Breast epithelium (tissue), 4 donors: ENCODE results near the gene SDCBP2. TPM values are rescaled to one million over a fixed set of nuclear protein-coding genes. Genes with fewer than 3 reads are reported as not detected.
"Not testable (repeated sequence)": the region's sequence is repeated elsewhere in the genome, so short reads cannot be mapped to it uniquely, and the experiment has no call there.

Experiments used
- DNase-seq, 2 donors: peaks; one replicate each; pipeline ENCODE4 v3.0.0-alpha.2; 2019; ENCODE audit warnings: low spot score in 2 of 2
- H3K27ac ChIP-seq, 2 donors: fragments of 200-600 bp; sonication (generic) in 1 of 2; one replicate each; pipeline ENCODE4 v1.5.1; 2016 to 2019; ENCODE audit warnings: mild to moderate bottlenecking in 1 of 2
- H3K27me3 ChIP-seq, 2 donors: fragments of 200-600 bp; sonication (generic) in 1 of 2; one replicate each; pipeline versions ENCODE4 v1.5.1 to v1.6.0; 2017 to 2019; ENCODE audit warnings: control low read depth in 1 of 2, mild to moderate bottlenecking in 1 of 2
- H3K36me3 ChIP-seq: fragments of 200-600 bp; one replicate; pipeline ENCODE4 v1.5.1; 2019
- H3K4me1 ChIP-seq, 2 donors: fragments of 200-600 bp; sonication (generic); one replicate each; pipeline ENCODE4 v1.5.1; 2016 to 2019; ENCODE audit warnings: control low read depth in 1 of 2
- H3K4me3 ChIP-seq, 3 donors: fragments of 200-600 bp; sonication (generic); 1 replicate in 2 of 3; 2 replicates in 1 of 3; pipeline ENCODE4 v1.5.1; 2016 to 2019; ENCODE audit warnings: mild to moderate bottlenecking in 3 of 3, moderate library complexity in 2 of 3
- H3K9me3 ChIP-seq, 2 donors: fragments of 200-600 bp; sonication (generic) in 1 of 2; one replicate each; pipeline ENCODE4 v1.5.1; 2016 to 2019; ENCODE audit warnings: control low read depth in 1 of 2
- POLR2A ChIP-seq: fragments of 450-650 bp; IDR thresholded peaks from one replicate; pipeline ENCODE4 v1.6.1; 2016; ENCODE audit warnings: antibody characterized with exemption, mild to moderate bottlenecking, moderate library complexity
- POLR2AphosphoS5 ChIP-seq, 3 donors: sonication (generic); formaldehyde crosslinking; IDR thresholded peaks; one replicate each; pipeline ENCODE4 v1.6.1; 2017; ENCODE audit warnings: antibody characterized with exemption in 3 of 3
- intact Hi-C: fragments of 100-400 bp; cut with DNase I; formaldehyde crosslinking; loops from one replicate; pipeline ENCODE4 v1.15.1; 2023; ENCODE audit warnings: low total_unique reads
- total RNA-seq, 3 donors: library from RNA; depleted of rRNA; stranded (reverse); fragments of >200 nt; gene quantifications; one replicate each; pipeline ENCODE4 v1.1.0, GENCODE V29; 2016
- TF ChIP-seq, protein P1 (sequence below), 3 donors: fragments of 450-650 bp; IDR thresholded peaks; one replicate each; pipeline ENCODE4 v1.5.1; 2016 to 2017; ENCODE audit warnings: antibody characterized with exemption in 3 of 3, mild to moderate bottlenecking in 3 of 3, moderate library complexity in 3 of 3

The SDCBP2 gene
- total RNA-seq, 3 donors from 2014 or later = 5.0 to 10.8 (median 9.8) TPM

GRCh38 chr20:1345756-1346093 lies 16.8 kb upstream of the SDCBP2 start:
- Histone ChIP-seq H3K27me3 (no peaks in the 10 kb centered on the region), H3K27ac (no peak overlapping the region), H3K36me3 (no peaks in the 10 kb centered on the region), H3K9me3 (peaks cover 0 to 24% of the 10 kb centered on the region in 2 donors), H3K4me3 (no peak overlapping the region), H3K4me1 (no peaks in the 10 kb centered on the region)
- TF ChIP-seq POLR2AphosphoS5 (IDR thresholded peaks at IDR 0.05) = no peak
- TF ChIP-seq, protein P1, sequence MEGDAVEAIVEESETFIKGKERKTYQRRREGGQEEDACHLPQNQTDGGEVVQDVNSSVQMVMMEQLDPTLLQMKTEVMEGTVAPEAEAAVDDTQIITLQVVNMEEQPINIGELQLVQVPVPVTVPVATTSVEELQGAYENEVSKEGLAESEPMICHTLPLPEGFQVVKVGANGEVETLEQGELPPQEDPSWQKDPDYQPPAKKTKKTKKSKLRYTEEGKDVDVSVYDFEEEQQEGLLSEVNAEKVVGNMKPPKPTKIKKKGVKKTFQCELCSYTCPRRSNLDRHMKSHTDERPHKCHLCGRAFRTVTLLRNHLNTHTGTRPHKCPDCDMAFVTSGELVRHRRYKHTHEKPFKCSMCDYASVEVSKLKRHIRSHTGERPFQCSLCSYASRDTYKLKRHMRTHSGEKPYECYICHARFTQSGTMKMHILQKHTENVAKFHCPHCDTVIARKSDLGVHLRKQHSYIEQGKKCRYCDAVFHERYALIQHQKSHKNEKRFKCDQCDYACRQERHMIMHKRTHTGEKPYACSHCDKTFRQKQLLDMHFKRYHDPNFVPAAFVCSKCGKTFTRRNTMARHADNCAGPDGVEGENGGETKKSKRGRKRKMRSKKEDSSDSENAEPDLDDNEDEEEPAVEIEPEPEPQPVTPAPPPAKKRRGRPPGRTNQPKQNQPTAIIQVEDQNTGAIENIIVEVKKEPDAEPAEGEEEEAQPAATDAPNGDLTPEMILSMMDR (IDR thresholded peaks at IDR 0.05) = no peak
- TF ChIP-seq POLR2A = no peak
- intact Hi-C loops = no loop called here
- no peak for DNase-seq

- intact Hi-C loops = no loop called here
- Histone ChIP-seq H3K4me1 (no peaks in the 10 kb centered on the region), H3K36me3 (no peaks in the 10 kb centered on the region), H3K27me3 (no peaks in the 10 kb centered on the region), H3K9me3 (peaks cover 0 to 24% of the 10 kb centered on the region in 2 donors), H3K4me3 (no peak overlapping the region), H3K27ac (no peak overlapping the region)
- DNase-seq = no peak
- TF ChIP-seq POLR2A (no peak), POLR2AphosphoS5 (IDR thresholded peaks at IDR 0.05) (no peak)
- TF ChIP-seq, protein P1 (IDR thresholded peaks at IDR 0.05) = no peak
Observed at GRCh38 chr20:1345030-1345755, 16.3 kb upstream of the SDCBP2 start.

DNA sequence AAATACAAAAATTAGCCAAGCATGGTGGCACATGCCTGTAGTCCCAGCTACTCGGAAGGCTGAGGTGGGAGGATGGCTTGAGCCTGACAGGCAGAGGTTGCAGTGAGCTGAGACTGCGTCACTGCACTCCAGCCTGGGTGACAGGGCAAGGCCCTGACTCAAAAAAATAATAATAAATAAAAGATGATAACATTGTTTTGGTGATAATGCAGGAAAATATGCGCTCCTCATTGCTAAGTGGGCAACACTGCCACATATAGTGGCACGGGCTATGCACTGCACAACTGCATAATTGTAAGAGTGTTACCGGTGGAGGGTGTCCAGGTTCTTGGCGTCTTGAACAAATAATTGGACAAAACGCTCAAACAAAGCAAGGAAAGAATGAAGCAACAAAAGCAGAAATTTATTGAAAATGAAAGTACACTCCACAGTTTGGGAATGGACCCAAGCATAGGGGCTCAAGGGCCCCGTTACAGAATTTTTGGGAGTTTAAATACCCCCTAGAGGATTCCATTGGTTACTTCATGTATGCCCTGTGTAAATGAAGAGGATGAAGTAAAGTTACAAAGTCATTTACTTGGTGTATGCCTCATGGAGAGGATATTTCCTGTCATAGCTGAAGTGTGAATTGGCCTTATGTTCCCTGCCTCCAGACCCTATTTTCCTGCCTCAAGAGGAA lies 14.6 kb upstream of the SDCBP2 start:
- H3K9me3 ChIP-seq = peaks cover 0 to 17% of the 10 kb centered on the region in 2 donors
- H3K27me3 ChIP-seq, H3K4me1 ChIP-seq, H3K4me3 ChIP-seq, H3K36me3 ChIP-seq, H3K27ac ChIP-seq, intact Hi-C loops: not testable (repeated sequence)
- peak in 1 of 2 donors; percentile 6 for DNase-seq

DNA sequence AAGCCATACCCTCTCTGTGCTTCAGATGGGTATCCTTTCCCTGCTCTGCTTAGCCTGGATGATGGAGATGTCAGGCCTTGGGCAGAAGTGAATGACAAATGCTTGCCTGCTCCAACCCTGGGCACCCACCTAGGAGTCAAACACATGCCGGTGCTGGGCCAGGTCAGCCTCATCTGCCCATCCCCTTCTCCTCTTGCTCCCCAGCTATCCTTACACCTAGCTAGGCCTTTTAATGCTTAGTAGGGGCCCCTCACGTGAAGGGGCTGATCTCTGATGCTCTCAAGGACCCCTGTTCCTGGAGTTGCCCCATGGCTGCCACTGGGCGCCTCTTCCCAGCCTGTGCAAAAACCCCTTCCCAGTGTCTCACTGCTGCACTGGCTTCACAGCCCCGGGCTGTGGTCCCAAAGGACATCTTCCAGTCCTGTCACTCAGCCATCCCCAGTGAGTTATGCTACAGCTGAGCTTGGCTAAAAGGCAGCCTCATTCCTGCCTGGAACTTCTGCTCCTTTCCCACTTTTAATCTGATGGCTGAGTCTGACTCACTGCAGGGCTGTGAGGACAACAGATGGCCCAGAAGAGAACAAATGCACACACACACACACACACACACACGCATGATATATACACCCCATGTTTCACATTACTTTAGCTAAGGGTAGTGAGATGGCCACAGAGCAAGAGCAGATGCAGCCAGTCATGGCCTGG lies 12.8 kb upstream of the SDCBP2 start:
- Histone ChIP-seq H3K9me3 (peaks cover 0 to under 1% of the 10 kb centered on the region in 2 donors), H3K4me3 (no peak overlapping the region)
- TF ChIP-seq POLR2A = no peak
- no peak for TF ChIP-seq POLR2AphosphoS5 (IDR thresholded peaks at IDR 0.05)
- TF ChIP-seq, protein P1 (IDR thresholded peaks at IDR 0.05) = no peak

GRCh38 chr20:1338801-1339200 lies 9.9 kb upstream of the SDCBP2 start:
- Histone ChIP-seq H3K36me3 (no peaks in the 10 kb centered on the region), H3K4me1 (no peaks in the 10 kb centered on the region), H3K27ac (no peak overlapping the region), H3K9me3 (no peaks in the 10 kb centered on the region), H3K27me3 (no peaks in the 10 kb centered on the region), H3K4me3 (no peak overlapping the region)
- intact Hi-C loops = no loop called here
- TF ChIP-seq POLR2AphosphoS5 (IDR thresholded peaks at IDR 0.05) (no peak), POLR2A (no peak)
- TF ChIP-seq, protein P1 (IDR thresholded peaks at IDR 0.05) = no peak
- DNase-seq = peak in 1 of 2 donors; percentile 4

More for the DNA sequence above, 12.8 kb upstream of the SDCBP2 start:
- Histone ChIP-seq H3K36me3 (no peaks in the 10 kb centered on the region), H3K27me3 (no peaks in the 10 kb centered on the region), H3K4me1 (no peaks in the 10 kb centered on the region), H3K27ac (no peak overlapping the region)
- intact Hi-C loops = no loop called here
- no peak for DNase-seq
